ENCODE results near the gene RAD51.

Gene RAD51

DNA sequence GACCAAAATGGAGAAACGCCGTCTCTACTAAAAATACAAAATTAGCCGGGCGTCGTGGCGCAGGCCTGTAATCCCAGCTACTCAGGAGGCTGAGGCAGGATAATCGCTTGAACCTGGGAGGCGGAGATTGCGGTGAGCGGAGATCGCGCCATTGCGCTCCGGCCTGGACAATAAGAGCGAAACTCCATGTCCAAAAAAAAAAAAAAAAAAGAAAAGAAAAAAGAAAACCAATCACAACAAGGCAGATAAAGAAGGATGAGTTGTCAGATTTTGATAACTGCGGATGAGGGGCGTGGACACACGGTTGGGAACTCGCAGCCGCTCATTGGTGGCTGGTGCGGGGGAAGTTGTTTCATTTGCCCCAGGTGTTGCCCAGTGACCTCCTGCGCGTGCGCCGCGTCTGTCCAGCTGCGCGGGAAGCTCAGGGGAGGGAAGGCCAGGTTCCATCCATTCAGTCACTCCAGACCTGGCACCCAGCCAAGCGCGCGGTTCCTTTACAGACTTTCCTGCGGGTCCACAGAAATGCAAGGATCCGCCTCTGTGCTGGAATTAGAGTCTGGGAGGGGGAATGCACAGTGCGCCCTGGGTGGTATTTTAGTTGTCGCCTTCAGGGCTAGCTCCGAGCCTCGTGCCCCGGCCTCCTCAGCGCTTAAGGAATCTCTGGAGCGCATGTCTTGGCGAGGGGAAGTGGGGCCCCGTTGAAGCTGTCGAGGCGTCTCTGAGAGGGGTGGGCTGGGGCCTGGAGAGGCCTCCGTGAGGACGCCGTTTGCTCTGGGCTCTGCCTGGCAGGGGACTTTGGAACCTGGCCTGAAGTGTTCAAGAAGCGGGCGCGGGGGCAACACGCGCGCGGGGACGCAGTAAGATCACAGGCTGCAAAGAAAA is 68.2 kb downstream of the RAD51 start:
- DNase-seq (ENCODE audit: low read depth, low spot score): peak; percentile 88

DNA sequence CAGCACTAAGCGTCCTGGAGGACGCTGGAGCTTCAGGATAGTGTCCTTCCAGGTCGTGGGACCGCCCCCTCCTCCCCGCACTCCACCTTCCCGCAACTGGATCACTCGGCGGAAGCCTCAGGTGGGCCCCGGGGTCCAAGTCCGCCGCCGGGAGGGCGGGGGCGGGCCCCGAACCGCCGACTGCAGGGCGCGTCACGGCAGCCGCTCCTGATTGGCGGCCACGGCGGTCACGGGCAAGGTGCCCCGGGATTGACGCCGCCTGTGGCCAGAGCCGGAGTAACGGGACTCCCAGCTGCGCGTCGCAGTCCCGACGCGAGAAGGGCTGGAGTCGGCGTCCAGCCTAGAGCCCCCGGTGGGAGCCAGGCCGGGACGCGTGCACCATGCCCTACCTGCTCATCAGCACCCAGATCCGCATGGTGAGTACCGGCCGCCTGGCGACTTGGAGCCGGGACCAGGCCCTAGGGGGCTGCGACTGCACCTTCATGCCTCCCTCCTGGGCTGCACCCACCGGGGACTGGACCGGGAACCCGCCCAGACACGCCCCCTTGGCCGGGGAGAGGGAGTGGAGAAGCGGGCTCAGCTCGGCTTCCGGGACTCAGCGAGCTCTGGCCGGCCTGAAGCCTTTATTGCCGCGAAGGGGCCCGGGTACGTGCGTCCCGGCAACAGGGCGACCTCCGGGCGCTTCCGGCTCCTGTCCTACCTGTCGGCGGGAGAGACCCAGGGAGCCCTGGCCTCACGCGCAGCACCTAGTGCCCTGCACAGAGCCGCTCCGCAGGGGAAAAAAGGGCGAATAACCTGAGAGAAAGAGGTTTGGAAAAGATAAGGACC is 69.0 kb downstream of the RAD51 start, which contains the start of gene GCHFR:
Gene GCHFR (plus strand): TSS at position 268 of the 828 bp plus-strand sequence. CDS start 113 bp downstream, at position 381.
- peak; percentile 90 for DNase-seq (ENCODE audit: low read depth, low spot score)

DNA sequence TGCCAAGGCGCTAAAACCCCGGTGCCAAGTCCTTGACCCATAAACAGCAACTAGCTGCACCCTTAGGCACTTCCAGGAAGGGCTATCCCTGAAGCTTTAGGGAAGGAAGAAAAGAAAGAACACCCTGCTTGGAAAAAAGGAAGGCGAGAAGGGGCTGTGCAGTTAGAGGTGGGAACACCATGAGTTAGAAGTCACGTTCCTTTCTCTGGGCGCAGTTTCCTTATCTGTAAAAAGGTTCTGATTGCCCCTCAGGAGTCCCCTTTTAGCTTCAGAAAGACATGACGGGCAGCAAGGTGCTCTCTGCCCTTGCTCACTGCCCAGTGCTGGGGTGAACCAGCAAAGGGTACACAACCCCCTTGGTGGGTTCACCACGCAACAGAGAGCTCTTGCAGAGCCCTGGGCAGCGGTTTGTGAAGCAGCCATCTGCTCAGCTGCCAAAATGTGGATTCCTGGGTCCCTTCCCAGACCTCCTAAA is 69.7 kb downstream of the RAD51 start:
- peak; percentile 36 for DNase-seq (ENCODE audit: low read depth, low spot score)

DNA sequence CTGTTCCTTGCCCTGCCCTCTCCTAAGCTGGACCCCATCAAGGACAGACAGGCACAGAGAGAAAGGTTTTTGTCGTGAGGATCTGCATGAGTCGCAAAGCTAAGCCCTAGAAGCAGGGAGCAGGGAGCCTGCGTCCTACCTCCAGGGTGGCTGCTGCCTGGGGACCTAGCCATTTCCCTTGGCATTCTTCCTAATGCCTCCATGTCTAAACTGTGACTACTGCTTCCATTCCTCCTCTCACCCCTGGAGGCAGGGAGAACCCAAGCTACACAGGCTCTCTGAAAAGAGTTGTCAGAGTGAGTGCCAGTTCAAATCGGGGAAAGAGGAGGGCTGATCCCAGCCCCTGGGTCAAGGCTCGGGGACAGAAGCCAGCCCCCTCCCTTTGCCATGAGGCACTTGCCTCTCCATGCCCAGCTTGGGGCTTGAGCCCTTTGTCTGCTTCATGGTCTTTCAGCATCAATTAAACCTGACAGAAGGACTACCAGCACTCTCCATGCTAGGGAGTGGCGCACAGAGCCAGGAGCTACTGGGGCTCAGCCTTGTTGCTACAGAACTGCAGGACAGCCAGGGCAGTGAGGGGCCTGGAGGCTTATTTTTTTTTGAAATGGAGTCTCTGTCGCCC is 71.3 kb downstream of the RAD51 start:
- DNase-seq (ENCODE audit: low read depth, low spot score): peak; percentile 57

DNA sequence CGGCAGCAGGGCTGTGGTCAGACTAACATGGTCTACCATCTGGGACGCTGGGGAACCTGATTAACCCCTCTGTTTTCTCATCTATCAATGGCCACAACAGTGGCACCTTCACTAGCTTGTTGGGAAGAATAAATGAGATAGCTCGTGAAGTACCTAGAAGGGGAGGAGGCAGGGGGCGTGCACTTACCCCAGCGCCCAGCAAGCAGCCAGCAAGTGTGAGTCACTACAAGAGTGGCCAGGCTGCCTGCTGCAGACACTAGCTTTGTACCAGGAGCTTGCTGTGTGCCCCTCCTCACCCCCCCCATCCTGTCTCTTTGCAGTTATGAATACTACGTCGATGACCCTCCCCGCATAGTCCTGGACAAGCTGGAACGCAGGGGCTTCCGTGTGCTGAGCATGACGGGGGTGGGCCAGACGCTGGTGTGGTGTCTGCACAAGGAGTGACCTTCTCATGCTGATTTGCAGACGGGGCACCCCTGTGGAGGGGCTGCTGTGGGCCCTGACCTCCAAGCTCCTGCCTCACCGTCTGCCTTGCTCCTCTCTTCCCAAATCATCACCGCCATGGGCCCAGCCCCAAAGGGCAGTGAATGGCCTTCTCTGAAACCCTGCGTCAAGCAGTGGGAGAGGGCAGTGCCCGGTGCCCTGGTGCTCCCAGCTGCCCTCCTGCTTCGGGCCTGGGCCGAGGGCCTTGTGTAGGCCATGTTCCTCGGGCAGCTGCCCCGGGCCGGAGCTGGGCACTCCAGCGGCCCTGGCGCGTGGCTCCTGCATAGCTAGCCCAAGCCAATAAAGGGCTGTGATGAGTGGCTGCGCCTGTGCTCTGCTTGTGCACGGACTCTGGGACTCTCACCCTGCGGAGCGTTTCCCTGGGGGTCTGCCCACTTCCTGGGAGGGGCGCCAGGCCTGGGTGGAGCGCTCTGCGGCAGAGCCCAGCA is 72.2 kb downstream of the RAD51 start:
- DNase-seq (ENCODE audit: low read depth, low spot score): peak; percentile 86

DNA sequence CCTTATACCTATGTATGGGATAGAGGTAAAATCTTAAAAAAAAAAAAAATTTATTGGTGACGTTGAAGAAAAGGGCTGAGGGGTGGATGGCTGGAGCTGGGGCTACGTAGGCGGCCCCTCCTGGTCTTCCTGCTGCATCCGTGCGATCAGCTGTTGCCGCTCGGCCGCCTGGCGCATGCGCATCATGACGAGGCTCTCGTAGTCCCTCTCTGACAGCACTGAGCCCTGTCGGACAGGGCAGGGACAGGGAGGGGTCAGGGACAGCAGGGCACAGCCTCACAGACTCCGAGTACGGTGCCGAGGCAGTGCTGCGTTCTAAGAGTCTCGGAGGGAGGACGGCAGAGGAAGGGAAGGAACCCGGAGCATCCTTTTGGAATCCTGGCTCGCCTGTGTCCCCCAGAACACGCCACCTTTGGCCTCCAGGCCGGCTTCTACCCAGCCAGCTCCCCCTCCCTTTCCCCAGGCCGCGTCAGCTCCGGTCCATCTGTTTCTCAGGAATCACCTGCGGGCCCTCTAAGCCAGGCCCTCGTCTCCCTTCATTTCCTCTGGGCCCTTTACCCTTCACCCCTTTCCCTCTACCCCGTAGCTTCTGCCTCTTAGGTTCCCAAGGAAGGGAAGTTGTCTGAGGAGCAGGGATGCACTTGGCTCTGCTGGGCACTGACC is 73.0 kb downstream of the RAD51 start:
- DNase-seq (ENCODE audit: low read depth, low spot score): no peak

DNA sequence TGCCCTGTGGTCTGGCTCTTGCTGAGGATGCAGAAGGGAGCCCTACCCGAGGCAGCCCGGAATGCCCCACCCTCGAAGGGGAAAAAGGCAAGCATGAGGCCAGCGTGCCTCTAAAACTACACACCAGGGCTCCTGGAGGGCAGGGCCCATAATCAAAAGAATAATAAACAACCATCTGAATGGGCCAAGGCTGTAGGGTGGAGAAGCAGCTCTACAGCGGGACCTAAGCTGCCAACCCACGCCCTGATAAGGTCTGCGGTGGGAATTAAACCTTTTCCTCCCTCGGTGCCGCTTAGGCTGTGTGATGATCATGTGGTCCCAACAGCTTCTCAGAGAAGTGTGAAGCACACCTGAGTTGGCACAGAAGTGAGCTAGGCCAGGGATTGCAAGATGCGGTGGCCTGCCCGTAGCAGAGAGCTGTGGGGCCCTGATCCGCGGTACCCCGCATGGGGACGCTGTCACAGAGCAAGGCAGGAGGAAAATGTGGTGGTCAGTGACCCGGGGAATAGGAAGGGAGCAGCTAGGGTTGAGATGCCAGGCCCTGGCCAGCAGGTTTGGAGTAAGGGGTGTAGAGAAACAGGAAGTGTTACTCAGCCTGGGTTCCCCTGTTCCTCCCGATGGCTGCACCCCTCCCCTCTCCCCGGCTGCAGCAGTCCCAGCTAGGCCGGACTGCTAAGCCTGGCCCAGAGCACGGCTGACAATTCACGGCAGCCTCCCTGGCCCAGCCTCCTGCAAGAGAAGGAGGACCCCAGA is 73.7 kb downstream of the RAD51 start:
- peak; percentile 44 for DNase-seq (ENCODE audit: low read depth, low spot score)

DNA sequence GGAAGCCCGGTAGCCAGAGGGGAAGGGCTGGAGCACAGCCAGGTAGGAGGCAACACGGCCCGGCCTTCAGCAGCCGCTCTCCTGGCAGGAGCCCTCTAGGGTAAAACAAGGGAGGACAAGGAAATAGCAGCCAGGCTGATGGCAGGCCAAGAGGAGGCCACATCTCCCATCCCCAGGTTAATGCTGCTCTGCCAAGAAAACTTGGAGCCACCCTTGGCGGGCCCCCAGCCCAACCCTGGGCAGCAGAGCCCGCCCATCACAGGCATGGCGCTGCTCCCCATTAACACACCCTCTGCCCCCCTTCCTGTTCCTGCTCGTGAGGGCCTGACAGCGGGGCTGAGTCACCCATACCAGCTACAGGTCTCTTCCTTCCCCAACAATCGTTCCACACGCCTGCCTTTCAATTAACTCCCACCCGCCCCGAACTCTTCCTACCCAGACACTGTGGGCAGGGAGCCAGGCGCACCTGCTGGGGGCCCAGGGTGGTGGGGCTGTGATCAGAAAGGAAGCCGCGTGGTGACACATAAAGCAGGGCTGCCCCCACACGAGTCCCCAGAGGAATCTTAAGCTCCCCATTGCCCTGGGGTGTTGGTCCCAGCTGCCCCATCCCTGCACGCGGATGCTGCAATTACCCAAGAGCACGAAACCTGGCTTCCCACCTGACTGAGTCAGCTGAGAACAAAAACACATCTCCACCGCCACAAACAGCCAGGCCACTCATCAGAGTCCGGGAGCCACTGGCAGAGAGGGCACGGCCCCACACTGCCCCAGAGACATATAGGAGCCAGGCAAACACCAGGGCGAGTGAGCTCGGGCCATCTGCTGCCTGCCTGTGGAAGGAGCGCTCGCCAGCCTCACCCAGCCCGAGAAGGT is 74.5 kb downstream of the RAD51 start, which contains the start of gene C15orf62:
Gene C15orf62 (plus strand): TSS at position 707 of the 873 bp plus-strand sequence. CDS start 516 bp downstream, outside the sequence.
- DNase-seq (ENCODE audit: low read depth, low spot score): peak; percentile 88

DNA sequence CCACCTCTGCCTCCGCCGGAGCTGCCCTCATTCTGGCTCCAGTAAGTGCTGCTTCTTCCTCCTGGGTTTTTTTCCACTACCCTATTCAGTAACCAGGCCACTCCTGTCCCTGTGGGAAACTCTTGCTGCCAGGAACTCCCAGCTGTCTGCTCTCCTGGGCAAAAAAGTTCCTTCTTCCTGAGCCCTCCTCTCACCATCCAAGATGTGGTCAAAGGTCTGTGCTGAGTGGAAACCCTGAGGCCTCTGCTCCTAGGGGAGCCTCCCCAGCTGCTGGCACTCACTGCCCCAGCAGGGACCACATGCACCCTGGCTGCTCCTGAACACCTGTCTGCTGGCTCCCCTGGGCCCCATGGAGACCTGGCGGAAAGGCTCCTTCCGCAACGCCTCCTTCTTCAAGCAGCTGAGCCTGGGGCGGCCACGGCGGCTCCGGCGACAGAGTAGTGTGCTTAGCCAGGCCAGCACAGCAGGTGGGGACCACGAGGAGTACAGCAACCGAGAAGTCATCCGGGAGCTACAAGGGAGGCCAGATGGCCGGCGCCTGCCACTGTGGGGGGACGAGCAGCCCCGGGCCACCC is 75.3 kb downstream of the RAD51 start:
- no peak for DNase-seq (ENCODE audit: low read depth, low spot score)

DNA sequence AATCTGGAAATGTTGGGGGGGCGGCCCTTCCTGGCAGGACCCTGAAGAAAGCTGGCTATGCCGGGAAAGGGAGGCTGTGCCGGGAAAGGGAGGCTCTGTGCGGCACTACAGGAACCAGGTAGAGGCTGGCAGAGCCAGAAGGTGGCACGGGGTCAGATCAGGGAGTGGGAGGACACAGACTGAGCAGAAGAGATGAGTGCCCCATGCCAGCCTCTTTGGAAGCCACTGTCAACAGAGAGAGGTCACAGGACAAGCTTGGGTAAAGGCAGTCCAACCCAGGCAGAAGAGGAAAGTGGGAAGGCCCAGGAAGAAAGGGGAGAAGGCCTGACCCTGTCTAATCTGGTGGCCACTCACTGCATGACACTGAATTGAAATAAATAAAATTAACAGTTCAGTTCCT is 76.3 kb downstream of the RAD51 start:
- DNase-seq (ENCODE audit: low read depth, low spot score): no peak

DNA sequence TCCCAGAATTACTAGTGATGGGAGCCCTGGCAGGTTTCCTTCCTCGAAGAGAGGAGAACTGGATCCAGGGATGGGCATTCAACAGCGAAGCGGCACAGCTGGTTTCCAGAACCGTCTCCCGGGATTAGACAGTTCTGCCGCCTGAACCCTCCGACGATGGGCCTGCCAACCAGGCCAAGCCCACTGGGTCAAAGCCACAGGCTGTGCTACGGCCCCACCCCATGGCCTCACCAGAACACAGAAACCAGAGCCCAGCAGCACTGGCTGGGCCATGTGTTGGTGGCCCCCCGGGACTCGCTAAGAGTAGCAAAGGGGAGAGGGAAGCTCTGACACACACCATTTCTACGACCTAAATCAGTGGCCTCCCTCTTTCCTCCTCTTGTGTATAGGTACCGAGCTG is 77.0 kb downstream of the RAD51 start:
- no peak for DNase-seq (ENCODE audit: low read depth, low spot score)

DNA sequence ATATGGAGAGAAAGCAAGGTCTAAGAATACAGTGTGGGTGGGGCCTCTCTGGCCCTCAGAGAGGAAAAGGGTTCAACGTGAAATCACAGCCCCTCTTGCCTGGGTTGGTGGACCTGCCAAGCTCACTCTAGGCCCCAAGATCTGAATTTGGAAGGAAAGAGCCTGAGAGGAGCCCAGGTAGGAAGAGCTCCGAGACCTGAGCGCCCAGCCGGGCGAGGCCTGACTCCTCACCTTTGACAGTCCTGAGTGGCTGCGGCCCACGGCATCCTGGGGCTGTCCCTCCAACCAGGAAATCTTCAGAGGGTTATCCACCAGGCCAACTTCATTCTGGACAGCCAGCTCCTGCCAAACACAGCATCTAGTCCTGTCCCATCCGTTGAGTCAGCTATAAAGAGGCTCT is 78.5 kb downstream of the RAD51 start:
- no peak for DNase-seq (ENCODE audit: low read depth, low spot score)

DNA sequence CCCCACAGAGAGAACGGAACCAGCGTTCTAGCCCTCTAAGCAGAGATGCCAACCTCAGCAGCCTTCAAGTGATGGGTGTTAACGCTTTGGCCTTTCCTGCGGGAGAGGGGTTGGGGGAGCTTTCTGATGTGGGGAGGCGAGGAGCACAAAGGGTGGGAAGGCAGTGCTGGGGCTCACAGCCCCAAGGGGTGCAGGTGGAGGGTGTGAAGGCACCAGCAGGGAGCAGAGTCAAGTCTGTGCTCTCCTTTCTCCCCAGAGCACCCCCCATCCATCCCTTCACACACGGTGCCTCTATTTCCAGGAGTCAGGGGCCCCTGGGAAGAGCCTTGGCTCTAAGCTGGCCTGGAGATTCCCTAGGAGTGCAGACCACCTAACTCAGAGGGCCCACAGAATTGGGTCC is 78.9 kb downstream of the RAD51 start:
- no peak for DNase-seq (ENCODE audit: low read depth, low spot score)

DNA sequence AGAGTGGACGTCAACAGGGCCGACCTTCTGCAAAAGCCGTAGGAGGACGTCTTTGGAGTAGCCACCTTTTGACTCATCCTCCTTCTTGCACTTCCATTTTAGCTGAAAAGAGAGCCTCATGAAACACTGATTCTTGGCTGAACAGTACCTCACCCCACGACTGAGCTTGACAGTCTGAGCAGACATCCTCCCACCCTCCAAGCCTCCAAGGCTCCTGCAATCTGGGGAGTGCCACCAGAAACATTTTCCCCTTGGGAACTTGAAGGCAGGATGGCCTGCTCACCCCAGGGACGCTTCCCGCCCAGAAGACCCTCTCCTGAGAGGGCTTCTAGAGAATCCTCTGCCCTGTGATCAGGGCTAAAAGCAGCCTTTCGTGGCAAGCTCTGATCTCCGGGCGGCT is 80.0 kb downstream of the RAD51 start:
- DNase-seq (ENCODE audit: low read depth, low spot score): no peak

DNA sequence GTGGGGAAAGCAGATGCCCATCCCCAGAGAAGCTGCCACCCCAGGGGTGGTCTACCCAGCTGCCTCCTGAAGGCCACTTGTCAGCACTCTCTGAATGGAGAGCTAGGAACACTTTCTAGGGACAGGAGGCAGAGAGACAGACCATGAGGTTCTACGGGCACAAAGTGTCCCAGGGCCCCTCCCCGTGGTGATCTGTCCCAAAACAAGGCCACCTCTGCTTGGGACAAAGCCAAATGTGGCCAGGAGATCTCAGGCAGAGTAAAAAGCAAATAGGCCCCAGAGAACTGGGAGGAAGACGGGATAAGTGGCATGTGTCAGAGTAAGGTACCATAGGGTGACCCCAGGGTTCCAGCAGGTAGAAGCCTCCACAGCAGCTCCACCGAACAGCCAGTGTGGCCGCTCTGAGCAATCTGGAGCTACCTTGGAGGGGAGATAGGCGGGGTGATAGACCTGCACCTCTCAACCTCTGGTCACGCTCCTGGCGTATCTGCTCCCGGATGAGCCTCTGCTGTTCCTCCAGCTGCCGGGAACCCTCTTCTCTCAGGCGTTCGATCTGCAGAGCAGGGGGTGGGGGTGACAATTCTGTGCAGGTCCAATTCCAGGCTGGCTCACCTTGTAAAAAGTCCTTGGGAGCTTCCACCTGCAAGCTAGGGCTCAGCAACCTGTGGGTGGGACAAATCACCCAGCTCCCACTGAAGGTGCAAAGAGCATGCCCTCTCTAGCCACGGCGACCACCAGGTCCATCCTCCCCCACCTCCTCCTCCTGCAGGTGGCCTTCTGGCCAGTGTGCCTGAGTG is 81.0 kb downstream of the RAD51 start:
- DNase-seq (ENCODE audit: low read depth, low spot score): no peak

DNA sequence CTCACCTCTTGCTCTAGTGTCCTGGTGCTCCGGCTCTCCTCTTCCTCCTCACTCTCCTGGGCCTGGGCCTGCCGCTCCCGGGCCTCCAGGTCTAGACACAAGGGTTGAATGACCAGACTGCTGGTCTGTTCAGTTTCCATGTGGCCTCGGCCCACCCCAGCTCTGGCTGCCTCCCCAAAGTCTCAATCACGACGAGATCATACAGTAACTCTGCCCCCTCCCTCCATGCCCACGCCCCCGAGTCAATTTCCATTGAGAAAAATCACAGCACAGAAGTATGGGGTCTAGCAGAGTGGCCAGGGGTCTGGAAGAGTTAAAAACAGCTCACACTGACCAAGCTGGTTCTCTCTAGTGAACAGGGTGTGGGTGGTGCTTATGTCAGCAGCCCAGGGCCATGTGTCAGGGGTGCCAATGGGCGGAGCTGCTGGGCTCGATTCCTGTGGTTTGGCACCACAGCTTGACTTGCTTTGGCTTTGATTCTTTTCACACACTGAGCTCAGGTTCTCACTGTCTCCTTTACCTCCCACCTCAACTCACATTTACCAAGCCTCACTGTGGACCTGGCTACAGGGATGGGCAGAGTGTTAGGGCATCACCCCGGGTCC is 81.7 kb downstream of the RAD51 start:
- peak; percentile 95 for DNase-seq (ENCODE audit: low read depth, low spot score)

All from astrocyte of the hippocampus (primary cell).